GM19468 (cell line): ENCODE results near the gene POLG2.
"Not testable (repeated sequence)": the region's sequence is repeated elsewhere in the genome, so short reads cannot be mapped to it uniquely, and the experiment has no call there.

Experiments used
- ATAC-seq: cut with Tn5 transposase; IDR thresholded peaks from one replicate; pipeline ENCODE4 v1.9.1; 2021; ENCODE audit warnings: mild to moderate bottlenecking, moderate library complexity, moderate number of reproducible peaks; ENCODE audit not compliant: unreplicated experiment; ENCODE audit errors: extremely low read depth

POLG2 gene

DNA sequence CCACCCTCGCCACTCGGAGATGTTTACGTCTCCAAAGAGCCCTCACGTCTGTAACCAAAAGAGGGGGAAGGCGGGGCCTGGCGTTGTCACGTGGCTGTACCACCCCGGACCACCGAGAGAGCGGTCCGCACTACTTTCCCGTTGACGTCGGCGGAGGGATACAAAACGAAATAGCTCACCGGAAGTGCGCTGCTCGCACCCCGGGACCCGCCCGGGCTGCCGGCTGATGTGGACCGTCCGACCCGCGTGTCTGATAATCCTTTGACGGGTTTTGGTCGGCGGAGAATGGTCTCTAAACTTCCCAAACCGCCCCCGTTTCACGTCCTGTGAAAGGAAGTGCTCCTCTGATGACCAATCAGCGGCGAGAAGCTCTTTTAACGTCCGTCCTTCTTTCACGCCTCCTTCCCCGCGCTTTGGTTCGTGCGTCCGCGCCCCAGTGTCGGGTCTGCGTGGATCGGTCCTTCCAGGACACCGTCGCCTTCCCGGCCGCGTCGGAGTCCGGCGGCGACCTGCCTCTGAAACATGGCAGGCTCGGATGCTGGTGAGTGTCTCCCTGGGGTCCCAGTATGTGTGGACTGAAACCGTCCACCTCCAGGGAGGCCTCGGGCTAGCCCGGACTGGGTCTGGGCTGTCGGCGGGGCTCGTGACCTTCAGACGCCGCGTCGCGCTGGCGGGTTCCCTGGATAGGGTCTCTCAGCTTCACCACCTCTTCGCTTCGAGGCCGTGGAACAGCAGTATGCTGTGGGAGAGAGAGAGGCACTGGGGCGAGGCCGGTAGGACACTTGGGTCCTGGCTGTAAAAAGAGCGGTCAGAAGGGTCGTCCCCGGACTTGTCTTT is 9.9 kb upstream of the POLG2 start, which contains the start of gene CEP95:
CEP95 (plus strand) TSS at position 402 of the 837 bp plus-strand sequence; CDS start at position 523, 121 bp downstream.
- peak; percentile 40 for ATAC-seq

DNA sequence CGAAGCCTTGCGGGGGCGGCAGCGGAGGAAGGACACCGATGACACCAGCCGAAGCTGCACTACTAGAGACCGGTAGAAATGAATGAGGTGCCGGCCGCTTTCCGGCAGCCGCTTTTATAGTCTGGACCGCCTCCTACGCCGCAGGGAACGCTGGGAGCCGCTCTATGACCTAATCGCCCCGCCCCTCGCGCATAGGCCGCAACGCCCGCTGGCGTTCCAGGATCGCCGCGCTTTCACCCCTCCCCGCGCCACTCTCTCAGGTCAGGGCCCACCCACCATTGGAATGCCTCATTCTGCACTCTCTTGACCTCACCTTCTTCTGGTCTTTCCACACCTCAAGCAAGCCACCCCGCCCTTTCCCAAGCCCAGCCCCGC is 9.3 kb upstream of the POLG2 start, which contains the start of gene DDX5:
DDX5 (minus strand) TSS at position 89 of the 375 bp plus-strand sequence. CDS start 170 bp downstream, outside the sequence.
- ATAC-seq: peak; percentile 46

DNA sequence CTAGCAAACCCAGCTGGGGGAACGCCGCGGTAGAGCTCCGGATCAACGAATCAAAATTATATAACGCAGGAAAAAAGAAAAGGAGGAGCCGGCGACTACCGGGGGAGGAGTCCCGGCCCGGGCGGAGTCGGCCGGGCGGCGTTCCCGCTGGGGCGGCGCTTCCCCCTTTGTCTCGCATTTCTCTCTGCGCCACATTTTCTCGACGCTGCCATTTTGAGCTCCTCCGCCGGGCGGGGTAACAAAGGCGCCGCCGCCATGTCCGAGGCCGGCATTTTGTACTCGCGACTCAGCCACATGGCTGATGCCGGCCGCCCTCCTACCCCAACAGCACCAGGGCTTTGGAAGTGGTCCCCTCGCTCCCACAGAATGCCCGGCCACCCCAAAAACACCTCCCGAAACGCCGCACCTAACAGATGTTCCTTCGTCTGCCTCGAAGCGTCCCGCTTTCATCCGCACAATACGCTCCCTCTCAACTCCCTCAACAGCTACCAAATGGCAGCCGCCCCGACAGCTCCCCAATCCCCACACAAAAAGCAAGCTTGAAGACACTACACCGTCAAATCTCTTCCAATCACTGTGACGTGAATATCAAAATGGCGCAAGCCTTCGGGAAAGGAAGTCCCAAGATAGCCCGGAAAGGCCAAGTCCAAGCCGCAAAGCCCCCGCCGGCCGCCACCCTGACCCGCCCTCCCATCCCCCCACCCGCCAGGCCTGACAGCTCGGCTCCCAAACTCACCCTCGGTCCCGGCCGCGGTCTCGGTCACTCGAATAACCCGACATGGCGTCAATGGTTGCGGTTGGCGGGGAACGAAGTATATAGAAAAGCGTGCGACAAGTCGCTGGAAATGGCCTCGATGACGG is 8.7 kb upstream of the POLG2 start:
- no peak for ATAC-seq

DNA sequence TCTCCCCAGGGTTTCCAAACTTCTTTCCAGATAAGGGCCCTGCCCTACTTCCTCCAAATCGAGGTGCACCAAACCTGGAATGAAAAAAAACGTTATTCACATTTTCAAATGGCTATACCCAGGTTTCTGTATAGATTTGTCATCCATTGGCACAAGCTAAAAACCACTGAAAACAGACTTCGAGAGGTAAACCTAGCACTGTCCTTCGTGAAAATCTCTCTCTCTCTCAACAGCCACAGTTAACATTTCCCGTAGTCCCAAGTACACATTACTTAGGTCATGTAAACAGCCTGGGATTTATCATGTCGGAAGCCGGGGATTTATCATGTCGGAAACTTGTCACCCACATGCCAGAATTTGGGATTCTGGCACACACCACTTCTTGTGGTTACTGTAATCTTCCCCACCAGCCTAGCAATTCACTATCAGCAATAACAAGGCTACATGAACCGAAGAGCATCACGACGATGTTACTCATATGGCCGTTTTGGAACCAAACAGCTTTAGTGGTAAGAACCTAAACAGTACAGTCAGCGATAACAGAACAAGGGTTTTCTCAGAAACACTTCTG is 8.0 kb upstream of the POLG2 start:
- ATAC-seq: no peak

DNA sequence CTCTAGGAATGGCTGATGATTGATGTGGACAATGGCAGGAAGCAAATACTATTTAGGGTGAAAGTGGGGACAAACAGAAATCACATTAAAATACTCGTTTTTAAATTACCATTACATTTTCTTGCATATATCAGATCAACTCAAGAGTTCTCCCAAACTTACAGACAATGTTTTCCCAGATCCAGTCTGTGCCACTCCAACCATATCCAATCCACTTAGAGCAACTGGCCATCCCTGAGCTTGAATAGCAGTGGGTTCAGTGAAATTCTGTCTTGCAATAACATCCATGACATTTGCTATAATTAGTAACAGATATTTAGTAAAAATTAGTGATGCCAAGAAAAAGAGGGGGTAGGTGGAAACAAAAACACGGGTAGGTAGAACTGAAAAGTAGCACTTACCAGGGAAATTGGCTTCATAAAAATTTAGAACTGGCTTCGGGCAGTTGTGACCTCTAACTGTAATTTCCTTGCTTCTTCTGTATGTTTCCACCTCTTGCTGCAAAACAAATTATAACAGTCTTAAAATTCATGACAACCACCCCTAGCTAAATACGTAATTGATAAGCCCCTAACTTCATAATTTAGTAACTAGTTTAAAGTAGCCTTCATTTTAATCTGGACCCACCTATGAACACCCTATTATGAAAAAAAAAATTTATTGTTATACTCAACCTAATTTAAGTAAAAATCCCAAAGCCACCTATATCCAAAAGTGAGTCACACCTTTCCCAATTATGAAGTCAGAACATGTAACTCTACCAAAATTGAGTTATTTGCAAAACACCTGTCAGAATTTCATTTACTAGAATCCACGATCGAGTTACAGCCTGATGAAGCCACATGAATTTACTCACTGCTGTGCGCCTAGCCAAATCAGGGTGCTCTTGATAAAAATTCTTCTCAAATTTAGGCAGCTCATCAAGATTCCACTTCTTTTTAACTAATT is 7.2 kb upstream of the POLG2 start:
- no peak for ATAC-seq

DNA sequence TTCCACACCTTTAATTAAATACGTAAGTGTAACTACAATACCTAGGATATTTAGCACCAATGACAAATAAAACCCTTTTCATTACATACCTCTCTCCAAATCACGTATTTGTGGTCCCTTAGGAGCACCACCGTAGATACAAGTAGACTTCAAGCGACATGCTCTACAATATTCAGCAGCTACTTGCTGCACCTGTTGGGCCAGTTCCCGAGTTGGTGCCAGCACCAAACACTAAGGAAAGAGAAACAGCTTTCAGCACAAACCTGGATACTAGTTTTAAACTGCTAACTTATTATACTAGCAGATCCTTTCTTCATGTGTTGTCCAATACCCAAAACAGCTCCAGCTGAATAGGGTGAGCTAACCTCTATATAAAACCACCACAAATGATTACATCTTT is 6.5 kb upstream of the POLG2 start:
- ATAC-seq: no peak

DNA sequence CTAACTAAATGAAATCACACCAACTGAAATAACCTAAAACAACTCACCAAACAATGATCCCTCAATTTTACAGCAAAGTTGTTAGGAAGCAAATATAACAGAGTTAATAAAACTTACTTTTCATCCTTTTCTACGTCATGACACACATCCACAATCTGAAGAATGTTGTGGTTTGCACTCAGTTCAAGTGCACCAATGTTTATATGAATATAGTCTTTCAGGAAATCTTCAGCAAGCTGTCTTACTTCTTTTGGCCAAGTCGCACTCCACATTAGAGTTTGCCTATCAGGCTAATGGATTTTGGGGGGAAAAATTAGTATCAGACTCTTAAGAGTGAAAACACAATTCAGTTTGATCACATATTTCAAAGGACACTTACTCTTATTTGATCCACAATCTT is 6.0 kb upstream of the POLG2 start:
- ATAC-seq: no peak

DNA sequence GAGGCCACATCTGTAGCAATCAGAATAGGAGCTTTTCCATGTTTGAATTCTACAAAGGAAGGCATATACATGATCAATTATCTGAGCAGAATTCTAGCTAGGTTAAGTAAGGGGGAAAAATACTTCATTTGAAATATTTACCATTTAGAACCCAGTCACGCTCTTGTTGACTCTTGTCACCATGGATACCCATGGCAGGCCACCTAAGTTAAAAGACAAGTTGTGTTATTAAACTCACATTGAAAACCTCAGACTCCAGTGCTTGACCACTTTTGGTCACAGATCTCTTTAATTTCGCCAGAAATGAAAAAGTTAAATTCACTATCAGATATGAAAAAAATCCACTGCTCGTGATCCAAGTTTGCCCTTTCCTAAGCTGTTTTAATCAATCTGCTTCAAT is 5.2 kb upstream of the POLG2 start:
- ATAC-seq: no peak

DNA sequence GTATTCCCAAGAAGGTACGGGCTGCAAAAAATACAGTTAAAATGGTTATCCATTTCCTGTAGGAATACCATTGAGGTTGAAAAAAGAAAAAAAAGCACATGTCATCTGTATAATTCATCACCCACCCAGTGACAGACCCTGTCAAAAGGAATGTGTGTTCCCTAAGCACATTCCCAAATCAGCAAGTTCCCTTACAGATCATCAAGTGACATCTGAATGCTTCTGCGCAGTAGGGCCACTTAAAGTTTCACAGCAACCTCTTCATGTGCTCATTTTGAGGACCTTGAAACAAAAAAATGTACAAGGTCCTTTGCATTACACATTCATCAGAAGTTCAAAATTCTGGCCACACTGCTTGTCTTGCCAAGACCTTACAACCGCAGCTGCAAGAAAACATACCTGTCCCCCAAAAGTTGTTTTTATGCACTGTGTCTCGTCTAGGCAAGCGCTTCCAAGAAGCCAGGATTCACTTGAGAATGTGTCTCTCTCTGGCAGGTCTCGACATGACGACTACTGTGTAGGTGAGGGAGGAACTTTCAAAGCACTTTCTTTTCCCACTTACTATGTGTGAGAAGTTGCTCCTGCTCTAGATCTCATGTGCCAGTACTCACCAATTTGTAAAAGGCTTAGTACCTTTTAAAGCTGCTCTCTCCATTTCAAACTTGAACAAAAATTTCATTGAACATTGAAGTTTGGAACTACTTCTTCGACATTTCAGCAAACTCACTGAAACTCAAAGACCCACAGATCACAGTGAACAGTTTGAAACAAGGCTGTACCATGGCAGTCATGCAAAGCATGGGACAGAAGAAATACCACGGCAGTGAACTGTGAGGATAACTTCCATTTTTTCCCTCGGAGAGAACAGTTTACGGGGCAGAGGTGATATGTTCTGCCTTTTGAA is 4.3 kb upstream of the POLG2 start:
- ATAC-seq: no peak

DNA sequence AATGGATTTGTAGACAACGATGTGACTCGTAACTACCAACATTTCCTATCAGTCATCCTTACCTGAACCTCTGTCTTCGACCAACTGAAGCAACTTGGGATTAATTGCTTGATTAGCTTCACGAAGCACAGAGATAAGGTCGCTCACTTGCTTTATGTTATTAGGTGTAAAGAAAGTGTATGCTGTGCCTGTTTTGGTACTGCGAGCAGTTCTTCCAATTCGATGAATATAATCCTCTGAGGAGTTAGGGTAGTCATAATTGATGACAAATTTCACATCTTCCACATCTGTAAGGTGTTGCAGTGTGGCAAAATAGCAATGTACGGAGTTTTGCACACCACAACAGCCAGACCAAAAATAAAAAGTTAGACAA is 3.6 kb upstream of the POLG2 start:
- no peak for ATAC-seq

DNA sequence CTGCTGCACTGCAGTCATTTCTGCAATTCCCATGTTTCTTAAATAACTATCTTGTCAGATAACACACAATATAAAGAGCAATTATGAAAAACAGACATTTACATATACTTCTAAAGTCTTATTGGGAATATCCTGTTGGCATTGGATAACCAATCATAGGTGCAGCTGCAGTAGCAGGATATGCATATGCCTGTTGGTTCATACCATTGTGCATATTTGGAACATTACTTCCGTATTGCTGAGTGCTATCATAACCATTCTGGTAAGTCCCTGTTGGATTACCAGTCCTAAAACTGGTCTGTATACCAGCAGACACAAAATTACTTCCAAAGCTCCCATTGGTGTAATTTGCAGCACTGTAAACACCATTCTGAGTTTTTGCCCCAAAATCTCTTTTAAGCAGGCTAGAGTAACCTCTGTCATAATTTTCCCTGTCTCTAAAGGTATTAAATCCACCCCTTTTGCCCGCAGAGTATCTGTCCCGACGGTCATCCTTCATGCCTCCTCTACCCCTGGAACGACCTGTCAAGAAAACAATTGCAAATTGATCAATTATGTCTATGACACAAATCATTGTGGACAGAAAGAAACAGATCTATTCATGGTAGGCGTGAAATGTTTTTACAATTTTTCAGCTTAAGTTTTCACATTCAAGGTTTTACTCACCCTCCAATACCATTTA is 3.1 kb upstream of the POLG2 start:
- ATAC-seq: no peak

DNA sequence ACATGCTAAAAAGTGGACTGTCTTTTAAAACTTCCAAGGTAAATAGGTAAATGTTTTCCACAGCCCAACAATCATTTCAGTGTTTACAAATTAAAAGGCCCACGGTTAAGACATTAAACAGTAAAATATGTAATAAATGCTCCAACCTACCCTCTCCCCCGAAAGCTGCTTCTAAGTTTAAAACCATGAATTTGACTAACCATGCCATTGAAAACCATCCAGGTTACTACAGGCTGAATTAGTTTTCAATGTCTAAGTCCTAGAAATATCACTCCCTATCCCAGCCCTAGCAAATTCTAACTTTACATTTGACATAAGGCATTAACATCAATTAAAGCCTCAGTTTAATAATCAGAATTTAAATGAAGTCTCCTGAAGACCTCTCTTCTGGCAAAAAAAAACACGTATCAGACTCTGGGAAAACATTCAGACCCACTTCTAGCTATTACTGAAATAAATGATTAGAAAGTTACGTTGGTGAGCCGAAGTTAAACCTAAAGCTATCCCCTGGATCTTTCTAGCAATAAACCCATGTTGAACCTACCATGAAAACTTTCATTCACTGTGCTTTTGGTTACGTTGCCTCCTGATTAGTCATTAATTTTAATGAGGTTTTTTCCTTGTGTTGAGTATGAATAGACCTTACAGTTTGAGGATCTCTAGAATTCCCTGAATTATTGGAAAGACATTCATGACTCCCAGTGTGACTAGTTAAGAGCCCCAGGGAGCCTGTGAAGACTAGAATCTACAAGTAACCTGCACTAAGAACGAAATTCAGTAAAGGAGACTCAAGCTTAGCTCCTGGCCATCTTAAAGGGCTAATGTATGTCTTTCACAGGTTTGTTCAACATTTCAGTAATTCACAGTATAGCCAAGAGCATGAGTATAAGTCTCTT is 1.7 kb upstream of the POLG2 start:
- ATAC-seq: no peak

DNA sequence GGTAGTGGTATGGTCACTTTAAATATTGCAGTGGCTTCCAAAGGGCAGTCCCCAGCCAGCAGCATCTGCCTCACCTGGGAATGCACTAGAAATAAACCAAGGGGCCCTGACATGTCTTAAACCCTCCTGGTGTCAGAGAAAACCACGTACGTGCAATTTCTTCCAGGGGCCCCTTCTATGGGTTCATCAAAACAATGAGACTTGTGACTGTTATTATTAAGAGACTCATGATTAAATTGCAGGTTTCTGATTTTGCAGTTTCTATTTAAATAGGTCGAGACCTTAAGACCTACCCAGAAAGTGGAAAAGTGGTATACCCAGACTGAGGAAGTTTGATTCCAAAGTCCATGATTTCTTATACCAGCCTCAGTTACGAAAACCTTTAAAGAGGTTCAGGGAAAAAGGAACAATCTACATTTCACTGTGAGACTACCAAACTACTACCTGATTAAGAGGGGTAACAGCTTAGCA is 746 bp upstream of the POLG2 start:
- no peak for ATAC-seq

DNA sequence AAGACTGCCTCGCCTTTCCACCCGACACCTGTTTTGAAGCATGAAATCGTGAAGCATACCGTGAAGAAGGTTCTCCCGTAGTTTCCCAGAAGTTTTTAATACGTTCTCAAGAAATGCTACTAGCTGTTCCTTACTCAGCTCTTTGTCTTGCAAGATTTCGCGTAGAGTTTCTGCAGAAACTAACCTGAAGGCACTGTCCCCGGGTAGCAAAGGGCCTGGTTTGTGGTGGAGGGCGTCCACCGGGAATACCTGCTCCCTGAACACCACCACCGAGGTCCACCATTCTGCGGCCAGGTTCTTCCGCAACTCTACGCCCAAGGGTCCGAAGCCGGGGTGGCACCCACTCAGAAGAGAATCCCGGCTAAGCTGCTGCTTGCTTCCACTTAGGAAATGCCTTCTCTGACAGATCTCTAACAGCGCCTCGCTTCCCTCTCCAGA is 487 bp downstream of the POLG2 start:
- ATAC-seq: no peak

DNA sequence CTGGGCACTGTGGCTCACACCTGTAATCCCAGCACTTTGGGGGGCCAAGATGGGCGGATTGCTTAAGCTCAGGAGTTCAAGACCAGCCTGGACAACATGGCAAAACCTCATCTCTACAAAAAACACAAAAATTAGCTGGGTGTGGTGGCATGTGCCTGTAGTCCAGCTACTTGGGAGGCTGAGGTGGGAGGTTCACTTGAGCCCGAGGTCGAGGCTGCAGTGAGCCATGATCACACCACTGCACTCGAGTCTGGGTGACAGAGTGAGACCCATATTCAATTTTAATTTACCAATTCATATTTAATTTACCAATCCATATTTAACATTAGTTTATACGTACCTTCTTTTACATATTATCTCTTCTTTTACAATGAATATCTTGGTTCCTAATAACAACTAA is 1.6 kb downstream of the POLG2 start:
- not testable (repeated sequence) for ATAC-seq

DNA sequence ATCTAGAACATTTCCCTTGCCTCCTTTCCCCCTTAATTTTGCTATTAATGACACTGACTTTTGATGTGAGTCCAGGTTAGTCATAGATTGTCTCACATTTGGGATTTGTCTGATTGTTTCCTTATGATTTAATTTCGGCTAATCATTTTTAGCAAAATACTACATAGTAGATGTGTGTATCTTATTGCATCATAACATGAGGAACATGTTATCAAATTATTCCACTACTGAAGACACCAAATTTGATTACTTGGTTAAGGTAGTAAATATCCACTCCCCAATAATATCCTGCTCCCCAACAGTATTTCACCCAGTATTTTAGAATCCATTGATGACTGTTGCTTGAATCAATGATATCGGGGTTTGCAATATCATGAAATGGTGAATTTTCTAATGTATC is 2.7 kb downstream of the POLG2 start:
- no peak for ATAC-seq

DNA sequence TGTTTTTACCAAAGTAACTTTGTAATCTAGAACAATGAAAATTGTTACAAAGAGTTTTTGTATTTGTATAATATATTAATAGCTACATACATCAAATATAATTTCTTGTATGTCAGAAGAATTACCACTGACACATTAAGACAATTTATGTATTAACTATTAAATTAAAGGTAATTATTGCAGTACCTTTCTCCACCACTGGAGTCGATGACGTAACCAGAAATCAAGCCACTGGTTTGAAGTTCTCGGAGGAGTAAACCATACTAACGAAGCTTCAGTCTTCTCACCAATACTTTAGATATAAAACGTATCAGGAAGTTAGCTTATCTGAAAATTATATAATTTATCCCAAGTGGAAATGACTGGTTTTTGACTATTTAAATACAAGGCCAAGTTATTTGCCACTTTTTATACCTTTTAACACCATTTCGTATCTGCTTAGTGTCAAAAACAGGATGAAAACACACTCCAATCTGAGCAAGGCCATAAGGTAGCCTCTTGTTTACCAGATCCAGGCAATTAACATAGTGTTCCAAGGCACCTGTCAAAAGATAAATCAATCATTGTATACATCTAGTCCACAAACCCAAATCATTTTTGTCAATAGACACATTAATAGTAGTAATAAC is 4.3 kb downstream of the POLG2 start:
- ATAC-seq: no peak
